ENCODE results near the gene ADCY2.

DNA sequence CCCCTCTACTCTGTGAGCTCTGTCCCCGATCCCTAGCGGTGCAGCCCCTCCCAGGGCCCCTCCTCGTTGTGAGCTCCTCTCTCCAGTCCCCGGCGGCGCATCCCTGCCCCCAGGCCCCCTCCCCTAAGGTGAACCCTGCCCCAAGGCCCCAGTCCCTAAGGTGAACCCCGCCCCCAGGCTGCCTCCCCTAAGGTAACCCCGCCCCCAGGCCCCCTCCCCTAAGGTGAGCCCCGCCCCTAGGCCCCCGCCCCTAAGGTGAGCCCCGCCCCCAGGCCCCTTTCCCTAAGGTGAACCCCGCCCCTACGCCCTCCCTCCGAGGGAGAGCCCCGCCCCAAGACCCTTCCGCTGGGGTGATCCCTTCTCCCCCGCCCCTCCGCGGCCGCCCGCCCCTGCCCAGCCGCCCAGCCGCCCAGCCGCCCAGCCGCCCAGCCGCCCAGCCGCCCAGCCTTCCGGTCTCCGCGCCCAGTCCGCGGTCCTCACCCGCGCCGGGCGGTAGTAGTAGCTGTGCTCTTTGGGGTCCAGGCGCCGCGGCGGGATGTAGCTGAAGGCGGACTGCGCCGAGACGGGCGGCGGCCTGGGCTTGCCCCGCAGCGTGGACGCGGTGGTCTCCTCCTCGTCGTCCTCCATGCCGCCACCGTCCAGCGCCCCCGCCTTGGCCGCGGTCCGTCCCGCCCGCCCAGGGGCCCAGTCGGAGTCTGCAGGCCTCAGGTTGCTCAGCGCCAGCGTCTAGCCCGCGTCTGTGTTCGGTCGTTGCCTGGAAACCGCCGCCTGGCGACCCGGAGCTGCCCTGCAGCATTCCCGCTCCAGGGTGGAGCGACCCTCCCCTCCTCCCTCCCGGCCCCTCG, 454.7 kb downstream of the ADCY2 start, which contains the start of gene CFAP90:
- TF ChIP-seq CTCF (IDR thresholded peaks at IDR 0.05) (peak in 1 of 3 experiments; percentile 21), POLR2AphosphoS5 (IDR thresholded peaks at IDR 0.05) (no peak), POLR2A (IDR thresholded peaks at IDR 0.05; ENCODE audit: low read depth) (no peak), EP300 (IDR thresholded peaks at IDR 0.05) (no peak)
